Effector memory CD8-positive, alpha-beta T cell (primary cell): Measurements from ENCODE around the gene FANCF.

ENCODE experiments used
- ATAC-seq: fragments of 150-1000 bp; cut with Tn5 transposase; replicated peaks from 2 replicates; pipeline ENCODE4 v1.10.0; 2021; ENCODE audit warnings: mild to moderate bottlenecking, moderate library complexity
- DNase-seq, 3 experiments: peaks; one replicate each; pipeline ENCODE4 v3.0.0; 2021
- H3K27ac Mint-ChIP-seq, 2 donors: one replicate each; pipeline ENCODE4 v1.8.0; 2022; ENCODE audit warnings: mild to moderate bottlenecking in 2 of 2, mixed read lengths in 2 of 2, moderate library complexity in 2 of 2
- H3K27me3 Mint-ChIP-seq, 2 donors: one replicate each; pipeline ENCODE4 v1.8.0; 2022; ENCODE audit warnings: mixed read lengths in 2 of 2
- H3K36me3 Mint-ChIP-seq: one replicate; pipeline ENCODE4 v1.8.0; 2022; ENCODE audit warnings: mild to moderate bottlenecking, moderate library complexity, mixed read lengths; ENCODE audit not compliant: insufficient read depth
- H3K4me1 Mint-ChIP-seq, 2 donors: one replicate each; pipeline ENCODE4 v1.8.0; 2022; ENCODE audit warnings: low read depth in 2 of 2, mixed read lengths in 2 of 2
- H3K4me3 Mint-ChIP-seq, 2 donors: one replicate each; pipeline ENCODE4 v1.8.0; 2022; ENCODE audit warnings: mild to moderate bottlenecking in 2 of 2, mixed read lengths in 2 of 2, moderate library complexity in 2 of 2
- H3K9me3 Mint-ChIP-seq, 2 donors: one replicate each; pipeline ENCODE4 v1.8.0; 2022; ENCODE audit warnings: mixed read lengths in 2 of 2

FANCF gene

GRCh38 chr11:22584976-22585375 lies 40.6 kb downstream of the FANCF start:
- no peak for DNase-seq
- no peaks in the 10 kb centered on the region for H3K36me3 Mint-ChIP-seq
- no peaks in the 10 kb centered on the region for H3K4me1 Mint-ChIP-seq
- H3K9me3 Mint-ChIP-seq, result no peaks in the 10 kb centered on the region
- H3K27me3 Mint-ChIP-seq, result no peaks in the 10 kb centered on the region
- H3K4me3 Mint-ChIP-seq, result no peak overlapping the region
- ATAC-seq, result no peak
- no peak overlapping the region for H3K27ac Mint-ChIP-seq

- Mint-ChIP-seq H3K9me3 (no peaks in the 10 kb centered on the region), H3K4me3 (no peak overlapping the region), H3K4me1 (no peaks in the 10 kb centered on the region), H3K27me3 (no peaks in the 10 kb centered on the region), H3K36me3 (no peaks in the 10 kb centered on the region), H3K27ac (no peak overlapping the region)
- ATAC-seq (no peak), DNase-seq (no peak)
Observed at GRCh38 chr11:22583963-22584492, 41.6 kb downstream of the FANCF start.

- Mint-ChIP-seq H3K4me3 (no peak overlapping the region), H3K9me3 (no peaks in the 10 kb centered on the region), H3K36me3 (no peaks in the 10 kb centered on the region), H3K27me3 (no peaks in the 10 kb centered on the region), H3K4me1 (no peaks in the 10 kb centered on the region), H3K27ac (no peak overlapping the region)
- ATAC-seq, result no peak
- no peak for DNase-seq
Observed at GRCh38 chr11:22582151-22582410, 43.5 kb downstream of the FANCF start.

- Mint-ChIP-seq H3K4me3 (no peak overlapping the region), H3K27me3 (peaks cover 0 to 1% of the 10 kb centered on the region in 2 donors), H3K9me3 (no peaks in the 10 kb centered on the region), H3K36me3 (no peaks in the 10 kb centered on the region), H3K27ac (no peak overlapping the region), H3K4me1 (no peaks in the 10 kb centered on the region)
- DNase-seq (no peak), ATAC-seq (no peak)
Observed at GRCh38 chr11:22581354-22582150, 44.1 kb downstream of the FANCF start.

GRCh38 chr11:22577854-22578253 lies 47.8 kb downstream of the FANCF start:
- no peak overlapping the region for H3K27ac Mint-ChIP-seq
- ATAC-seq (no peak), DNase-seq (no peak)
- no peaks in the 10 kb centered on the region for H3K9me3 Mint-ChIP-seq
- no peak overlapping the region for H3K4me3 Mint-ChIP-seq
- H3K27me3 Mint-ChIP-seq, result peaks cover 5 to 10% of the 10 kb centered on the region in 2 donors
- no peaks in the 10 kb centered on the region for H3K4me1 Mint-ChIP-seq
- H3K36me3 Mint-ChIP-seq, result no peaks in the 10 kb centered on the region
